Effector memory CD4-positive, alpha-beta T cell (primary cell): Measurements from ENCODE around the gene KRT85.

Experiments used
- DNase-seq, 3 donors: peaks; one replicate each; pipeline ENCODE4 v3.0.0-alpha.2; 2020
- H3K27ac ChIP-seq: 2 replicates; pipeline ENCODE4 v1.7.0; 2013; ENCODE audit warnings: mild to moderate bottlenecking, low read length, moderate library complexity; ENCODE audit not compliant: insufficient read depth, poor library complexity, severe bottlenecking
- H3K27me3 ChIP-seq: replicated peaks from 2 replicates; pipeline ENCODE4 v1.7.0; 2013; ENCODE audit warnings: mild to moderate bottlenecking, low read length; ENCODE audit not compliant: insufficient read depth, control insufficient read depth, poor library complexity, severe bottlenecking
- H3K36me3 ChIP-seq: 2 replicates; pipeline ENCODE4 v1.7.0; 2013; ENCODE audit warnings: mild to moderate bottlenecking, low read length, moderate library complexity; ENCODE audit not compliant: control insufficient read depth, insufficient read depth
- H3K4me1 ChIP-seq: 2 replicates; pipeline ENCODE4 v1.7.0; 2013; ENCODE audit warnings: low read length, mild to moderate bottlenecking; ENCODE audit not compliant: control insufficient read depth, insufficient read depth, poor library complexity, severe bottlenecking
- H3K4me3 ChIP-seq: 2 replicates; pipeline ENCODE4 v1.7.0; 2013; ENCODE audit warnings: low read length, low read depth, mild to moderate bottlenecking; ENCODE audit not compliant: insufficient read depth, poor library complexity, severe bottlenecking
- H3K9me3 ChIP-seq: 2 replicates; pipeline ENCODE4 v1.7.0; 2013; ENCODE audit warnings: mild to moderate bottlenecking, low read length, moderate library complexity; ENCODE audit not compliant: control insufficient read depth

KRT85 gene

GRCh38 chr12:52360106-52360662 lies 7.1 kb downstream of the KRT85 start:
- Histone ChIP-seq H3K27ac (no peak overlapping the region), H3K4me1 (no peaks in the 10 kb centered on the region), H3K27me3 (no peaks in the 10 kb centered on the region), H3K4me3 (no peak overlapping the region), H3K9me3 (no peaks in the 10 kb centered on the region), H3K36me3 (no peaks in the 10 kb centered on the region)
- no peak for DNase-seq

GRCh38 chr12:52359621-52360061 lies 7.6 kb downstream of the KRT85 start:
- H3K27me3 ChIP-seq = no peaks in the 10 kb centered on the region
- no peaks in the 10 kb centered on the region for H3K36me3 ChIP-seq
- DNase-seq = no peak

GRCh38 chr12:52358575-52359350 lies 8.5 kb downstream of the KRT85 start:
- Histone ChIP-seq H3K4me3 (no peak overlapping the region), H3K27ac (no peak overlapping the region), H3K9me3 (no peaks in the 10 kb centered on the region), H3K27me3 (no peaks in the 10 kb centered on the region), H3K4me1 (no peaks in the 10 kb centered on the region), H3K36me3 (no peaks in the 10 kb centered on the region)
- no peak for DNase-seq

More at GRCh38 chr12:52359621-52360061, 7.6 kb downstream of the KRT85 start:
- Histone ChIP-seq H3K27ac (no peak overlapping the region), H3K9me3 (no peaks in the 10 kb centered on the region), H3K4me1 (no peaks in the 10 kb centered on the region), H3K4me3 (no peak overlapping the region)

GRCh38 chr12:52356762-52357580 lies 10.3 kb downstream of the KRT85 start:
- H3K27ac ChIP-seq = no peak overlapping the region
- H3K4me3 ChIP-seq = no peak overlapping the region
- no peak for DNase-seq
- H3K36me3 ChIP-seq = no peaks in the 10 kb centered on the region
- H3K27me3 ChIP-seq = no peaks in the 10 kb centered on the region
- H3K4me1 ChIP-seq = peaks cover 4% of the 10 kb centered on the region
- no peaks in the 10 kb centered on the region for H3K9me3 ChIP-seq

- H3K27ac ChIP-seq = no peak overlapping the region
- no peak for DNase-seq
- H3K4me3 ChIP-seq = no peak overlapping the region
- H3K36me3 ChIP-seq = no peaks in the 10 kb centered on the region
- H3K9me3 ChIP-seq = no peaks in the 10 kb centered on the region
- H3K27me3 ChIP-seq = no peaks in the 10 kb centered on the region
- peaks cover 12% of the 10 kb centered on the region for H3K4me1 ChIP-seq
Observed at GRCh38 chr12:52356031-52356761, 11.1 kb downstream of the KRT85 start.

- no peaks in the 10 kb centered on the region for H3K9me3 ChIP-seq
- no peak for DNase-seq
- H3K4me3 ChIP-seq = no peak overlapping the region
- H3K36me3 ChIP-seq = no peaks in the 10 kb centered on the region
- peaks cover 15% of the 10 kb centered on the region for H3K4me1 ChIP-seq
- no peak overlapping the region for H3K27ac ChIP-seq
- H3K27me3 ChIP-seq = no peaks in the 10 kb centered on the region
Observed at GRCh38 chr12:52355176-52355575, 12.1 kb downstream of the KRT85 start.

- no peak overlapping the region for H3K4me3 ChIP-seq
- H3K9me3 ChIP-seq = no peaks in the 10 kb centered on the region
- no peak for DNase-seq
- H3K4me1 ChIP-seq = peaks cover 15% of the 10 kb centered on the region
- no peaks in the 10 kb centered on the region for H3K36me3 ChIP-seq
- H3K27ac ChIP-seq = no peak overlapping the region
- H3K27me3 ChIP-seq = no peaks in the 10 kb centered on the region
Observed at GRCh38 chr12:52354200-52354599, 13.1 kb downstream of the KRT85 start.

GRCh38 chr12:52353766-52354165 lies 13.5 kb downstream of the KRT85 start:
- peaks cover 15% of the 10 kb centered on the region for H3K4me1 ChIP-seq
- no peaks in the 10 kb centered on the region for H3K9me3 ChIP-seq
- H3K27me3 ChIP-seq = no peaks in the 10 kb centered on the region
- H3K4me3 ChIP-seq = no peak overlapping the region
- no peaks in the 10 kb centered on the region for H3K36me3 ChIP-seq
- no peak overlapping the region for H3K27ac ChIP-seq
- DNase-seq = no peak

GRCh38 chr12:52352951-52353350 lies 14.3 kb downstream of the KRT85 start:
- H3K36me3 ChIP-seq = no peaks in the 10 kb centered on the region
- no peak for DNase-seq
- H3K4me1 ChIP-seq = peaks cover 15% of the 10 kb centered on the region
- no peaks in the 10 kb centered on the region for H3K27me3 ChIP-seq
- no peak overlapping the region for H3K4me3 ChIP-seq
- no peak overlapping the region for H3K27ac ChIP-seq
- no peaks in the 10 kb centered on the region for H3K9me3 ChIP-seq
